Esophagus (tissue), 2 donors: ENCODE data around the gene PPIB. TPM values are rescaled to one million over a fixed set of nuclear protein-coding genes. Genes with fewer than 3 reads are reported as not detected.
"Not testable (repeated sequence)": the region's sequence is repeated elsewhere in the genome, so short reads cannot be mapped to it uniquely, and the experiment has no call there.

Experiments used
- H3K27ac ChIP-seq, 2 donors: one replicate each; pipeline ENCODE4 v1.5.1; 2013; ENCODE audit warnings: low read depth in 2 of 2, mild to moderate bottlenecking in 2 of 2, inconsistent platforms in 1 of 2, low read length in 1 of 2, moderate library complexity in 1 of 2
- H3K27me3 ChIP-seq, 2 donors: one replicate each; pipeline ENCODE4 v1.6.1; 2013; ENCODE audit warnings: low read length in 2 of 2, control low read depth in 1 of 2, mild to moderate bottlenecking in 1 of 2; ENCODE audit not compliant: insufficient read depth in 2 of 2, control insufficient read depth in 1 of 2
- H3K36me3 ChIP-seq, 2 donors: one replicate each; pipeline ENCODE4 v1.6.1; 2013; ENCODE audit warnings: low read length in 1 of 2; ENCODE audit not compliant: control insufficient read depth in 2 of 2, insufficient read depth in 2 of 2
- H3K4me1 ChIP-seq, 2 donors: one replicate each; pipeline ENCODE4 v1.6.1; 2013; ENCODE audit warnings: low read length in 1 of 2; ENCODE audit not compliant: control insufficient read depth in 2 of 2, insufficient read depth in 2 of 2
- H3K4me3 ChIP-seq, 2 donors: one replicate each; pipeline ENCODE4 v1.5.1; 2013; ENCODE audit warnings: low read length in 2 of 2, mild to moderate bottlenecking in 2 of 2, low read depth in 1 of 2, moderate library complexity in 1 of 2
- H3K9me3 ChIP-seq, 2 donors: one replicate each; pipeline ENCODE4 v1.6.1; 2013; ENCODE audit warnings: mild to moderate bottlenecking in 2 of 2, low read depth in 1 of 2, low read length in 1 of 2, moderate library complexity in 1 of 2; ENCODE audit not compliant: control insufficient read depth in 2 of 2, insufficient read depth in 1 of 2
- whole genome bisulfite sequencing, 2 donors: extraction: QIAGEN DNeasy Blood & Tissue Kit; methylation state at CpG; one replicate each; pipeline ENCODE4 v1.1.7; 2013; 5-methylcytosine and 5-hydroxymethylcytosine counted together
- polyA plus RNA-seq, 2 donors: library from polyadenylated mRNA; stranded (reverse); fragments of 200-250 nt; gene quantifications; one replicate each; pipeline ENCODE4 v1.2.3, GENCODE V29; 2013
- donor health status: healthy with polysubstance abuse.
- donor health status: Bipolar disorder and iron deficiency.

The PPIB gene
- polyA plus RNA-seq, 2 donors, result 392 to 441 TPM

DNA sequence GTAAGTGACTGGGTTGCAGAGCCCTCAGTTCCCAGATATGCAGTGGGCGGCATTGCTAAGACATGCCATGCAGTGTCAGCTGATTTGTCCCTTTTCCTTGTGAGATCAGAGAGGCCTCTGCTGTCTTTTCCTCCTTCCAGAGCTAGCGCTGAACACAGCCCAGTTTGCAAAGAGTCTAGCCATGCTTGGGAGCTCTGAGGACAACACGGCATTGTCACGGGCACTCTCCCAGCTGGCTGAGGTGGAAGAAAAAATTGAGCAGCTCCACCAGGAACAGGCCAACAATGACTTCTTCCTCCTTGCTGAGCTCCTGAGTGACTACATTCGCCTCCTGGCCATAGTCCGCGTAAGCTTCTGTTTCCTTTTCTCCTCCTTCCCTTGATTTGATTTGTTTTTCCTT lies 31.3 kb downstream of the PPIB start:
- 97% methylated on average over 7 of the region's 7 CpGs for WGBS, 2 donors
- no peaks in the 10 kb centered on the region for H3K27me3 ChIP-seq
- peaks cover 34 to 38% of the 10 kb centered on the region in 2 donors for H3K36me3 ChIP-seq
- peaks cover 0 to 4% of the 10 kb centered on the region in 2 donors for H3K4me1 ChIP-seq
- no peak overlapping the region for H3K4me3 ChIP-seq
- H3K27ac ChIP-seq, result peak overlapping the region in 1 of 2 donors; percentile 8
- no peaks in the 10 kb centered on the region for H3K9me3 ChIP-seq

DNA sequence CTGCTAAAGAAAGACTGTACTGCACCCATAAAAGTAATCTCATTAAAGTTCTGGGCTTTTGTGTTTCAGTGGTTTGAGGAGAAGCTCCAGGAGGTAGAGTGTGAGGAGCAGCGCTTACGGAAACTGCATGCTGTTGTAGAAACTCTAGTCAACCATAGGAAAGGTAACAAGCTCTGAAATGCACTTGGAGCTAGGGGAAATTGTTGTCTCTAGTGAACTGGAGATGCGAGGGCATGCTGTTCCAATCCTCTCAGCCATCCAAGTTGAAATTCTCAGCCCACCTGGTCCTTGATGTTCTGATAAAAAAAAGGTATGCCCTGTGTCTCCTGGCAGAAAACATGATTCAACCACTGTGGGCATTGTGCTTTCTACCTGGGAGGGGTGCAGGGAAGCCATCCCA lies 32.7 kb downstream of the PPIB start:
- H3K4me1 ChIP-seq, result peaks cover 0 to 4% of the 10 kb centered on the region in 2 donors
- no peak overlapping the region for H3K27ac ChIP-seq
- H3K36me3 ChIP-seq, result peaks cover 34 to 36% of the 10 kb centered on the region in 2 donors
- no peaks in the 10 kb centered on the region for H3K9me3 ChIP-seq
- WGBS, 2 donors, result 96 to 98% methylated on average over 3 of the region's 3 CpGs
- H3K4me3 ChIP-seq, result no peak overlapping the region
- H3K27me3 ChIP-seq, result no peaks in the 10 kb centered on the region

DNA sequence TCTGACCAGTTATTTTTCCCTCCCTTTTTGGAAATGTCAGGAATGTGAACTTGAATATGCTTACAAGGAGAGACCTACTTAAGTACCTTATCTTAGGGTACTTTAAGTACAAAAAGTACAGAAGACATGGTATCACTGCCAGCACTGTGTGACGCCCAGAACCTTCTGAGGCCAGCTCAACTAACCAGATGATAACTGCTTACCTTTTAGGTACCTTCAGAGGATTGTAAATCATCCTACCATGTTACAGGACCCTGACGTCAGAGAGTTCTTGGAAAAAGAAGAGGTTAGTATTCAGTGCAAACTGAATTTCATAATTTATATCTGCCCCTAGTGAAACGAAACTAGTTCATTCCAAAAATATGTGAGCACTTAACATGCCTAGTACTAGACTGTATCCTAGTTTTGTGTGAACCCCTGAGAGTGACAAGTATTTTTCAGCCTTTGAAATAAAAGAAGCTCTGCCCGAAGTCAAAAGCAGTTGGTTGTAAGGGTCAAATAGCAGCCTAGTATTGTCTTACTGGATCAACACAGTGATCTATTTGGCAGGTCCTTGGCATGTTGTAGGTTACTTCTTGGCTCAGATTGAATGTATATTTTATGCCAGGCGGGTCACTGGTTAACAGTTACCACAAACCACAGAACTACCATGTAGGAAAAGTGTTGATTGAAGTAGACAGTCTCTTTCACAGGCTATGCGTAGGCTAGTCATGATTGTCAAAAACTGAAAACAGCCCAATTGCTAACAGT lies 35.1 kb downstream of the PPIB start:
- no peaks in the 10 kb centered on the region for H3K4me1 ChIP-seq
- H3K4me3 ChIP-seq, result no peak overlapping the region
- no peaks in the 10 kb centered on the region for H3K27me3 ChIP-seq
- peaks cover 29 to 34% of the 10 kb centered on the region in 2 donors for H3K36me3 ChIP-seq
- 81 to 82% methylated on average over 6 of the region's 6 CpGs for WGBS, 2 donors
- no peak overlapping the region for H3K27ac ChIP-seq
- H3K9me3 ChIP-seq, result no peaks in the 10 kb centered on the region

DNA sequence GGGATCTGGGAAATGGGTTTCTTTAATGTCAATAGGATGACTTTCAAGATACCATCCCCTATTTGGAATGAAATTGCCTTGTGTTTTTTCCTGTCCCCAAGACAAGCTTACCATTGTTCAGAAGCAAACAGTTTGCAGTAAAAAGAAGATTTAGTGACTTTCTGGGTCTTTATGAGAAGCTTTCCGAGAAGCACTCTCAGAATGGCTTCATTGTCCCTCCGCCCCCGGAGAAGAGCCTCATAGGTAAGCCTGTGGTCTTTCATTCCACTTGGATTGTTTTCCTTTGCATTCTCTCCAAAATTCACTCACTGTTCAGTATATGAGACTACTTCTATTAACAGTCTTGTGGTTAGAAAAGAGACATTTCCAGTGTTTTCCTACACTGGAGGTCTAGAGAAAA lies 36.8 kb downstream of the PPIB start:
- Histone ChIP-seq H3K4me3 (no peak overlapping the region), H3K4me1 (no peaks in the 10 kb centered on the region), H3K9me3 (no peaks in the 10 kb centered on the region), H3K27me3 (no peaks in the 10 kb centered on the region), H3K27ac (no peak overlapping the region), H3K36me3 (peaks cover 22 to 23% of the 10 kb centered on the region in 2 donors)
- 84% methylated on average over 3 of the region's 3 CpGs for WGBS, 2 donors

DNA sequence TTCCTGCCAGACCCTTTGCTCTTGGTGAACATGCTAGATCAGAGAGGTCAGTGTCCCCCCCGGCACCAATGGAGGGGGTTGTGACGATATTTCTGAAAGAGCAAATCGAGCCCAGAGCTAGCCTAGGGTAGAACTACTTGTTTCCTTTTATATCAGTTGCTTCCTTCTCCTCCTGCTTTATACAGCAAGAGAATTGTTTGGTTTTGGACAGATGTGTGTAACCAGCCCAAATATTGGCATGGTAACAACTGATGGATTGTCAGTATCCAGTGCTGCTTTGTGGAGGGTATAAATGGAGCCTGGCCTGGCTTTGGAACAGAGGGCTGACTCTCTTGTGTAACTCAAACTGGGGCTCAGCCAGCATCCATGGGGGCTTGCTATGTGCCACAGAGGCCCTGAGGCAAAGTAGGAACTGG lies 39.9 kb downstream of the PPIB start:
- no peaks in the 10 kb centered on the region for H3K27me3 ChIP-seq

DNA sequence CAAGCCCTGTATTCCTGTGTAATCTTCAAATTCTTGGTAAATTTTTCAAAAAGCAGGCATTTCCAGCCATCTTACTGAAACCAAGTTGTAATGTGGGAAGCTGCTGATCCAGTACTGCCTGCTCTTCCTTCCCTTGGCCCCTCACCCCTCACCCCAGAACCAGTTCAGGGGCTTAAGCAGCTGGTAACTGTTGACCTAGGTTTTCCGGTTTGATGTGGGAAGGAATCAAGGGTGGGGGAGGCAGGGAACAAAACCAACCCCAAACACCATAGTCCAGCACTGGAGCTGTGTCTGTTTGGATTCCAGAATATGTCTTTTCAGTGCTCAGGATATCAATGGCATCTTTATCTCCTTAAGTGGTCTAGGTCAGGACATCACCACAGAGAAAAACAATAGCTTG lies 40.4 kb downstream of the PPIB start:
- WGBS, 2 donors, result 71 to 87% methylated on average over 1 of the region's 1 CpG
- Histone ChIP-seq H3K36me3 (peaks cover 13 to 20% of the 10 kb centered on the region in 2 donors), H3K4me1 (no peaks in the 10 kb centered on the region), H3K27me3 (no peaks in the 10 kb centered on the region), H3K27ac (no peak overlapping the region), H3K9me3 (no peaks in the 10 kb centered on the region), H3K4me3 (no peak overlapping the region)

More for the DNA sequence above, 39.9 kb downstream of the PPIB start:
- Histone ChIP-seq H3K4me3 (no peak overlapping the region), H3K27ac (no peak overlapping the region), H3K36me3 (peaks cover 13 to 22% of the 10 kb centered on the region in 2 donors), H3K9me3 (no peaks in the 10 kb centered on the region), H3K4me1 (no peaks in the 10 kb centered on the region)
- WGBS, 2 donors, result 91 to 93% methylated on average over 3 of the region's 3 CpGs

DNA sequence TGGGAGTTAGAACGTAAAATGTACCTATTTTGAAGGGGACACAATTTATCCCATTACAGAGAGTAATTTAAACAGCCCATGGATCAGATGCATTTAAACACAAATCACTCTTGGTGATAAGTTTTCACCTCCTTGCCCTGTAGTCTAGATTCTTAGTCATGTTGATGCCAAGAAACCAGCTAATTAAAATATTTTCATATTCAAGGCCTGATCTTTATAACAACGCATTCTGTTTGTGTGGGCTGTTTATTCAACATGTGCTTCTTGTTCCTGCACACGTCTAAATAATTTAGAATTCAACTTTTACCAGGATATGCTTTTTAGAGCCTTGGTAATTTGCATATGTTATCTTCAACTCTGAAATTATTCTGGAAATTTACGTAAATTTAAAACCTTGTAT lies 41.2 kb downstream of the PPIB start:
- 86 to 87% methylated on average over 4 of the region's 4 CpGs for WGBS, 2 donors
- Histone ChIP-seq H3K9me3 (no peaks in the 10 kb centered on the region), H3K36me3 (peaks cover 10 to 20% of the 10 kb centered on the region in 2 donors), H3K4me3 (no peak overlapping the region), H3K27me3 (no peaks in the 10 kb centered on the region), H3K27ac (no peak overlapping the region), H3K4me1 (no peaks in the 10 kb centered on the region)

DNA sequence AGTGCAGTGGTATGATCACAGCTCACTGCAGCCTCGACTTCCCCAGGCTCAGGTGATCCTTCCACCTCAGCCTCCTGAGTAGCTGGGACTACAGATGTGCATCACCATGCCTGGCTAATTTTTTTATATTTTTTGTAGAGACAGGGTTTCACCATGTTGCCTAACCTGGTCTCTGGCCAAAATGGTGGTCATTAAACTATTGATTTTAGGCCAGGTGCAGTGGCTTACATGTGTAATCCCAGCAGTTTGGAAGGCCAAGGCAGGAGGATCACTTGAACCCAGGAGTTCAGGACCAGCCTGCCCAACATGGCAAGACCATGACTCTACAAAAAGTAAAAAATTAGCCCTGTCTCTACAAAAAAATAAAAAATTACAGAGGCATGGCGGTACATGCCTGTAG lies 42.5 kb downstream of the PPIB start:
- WGBS, 2 donors, result 93 to 95% methylated on average over 2 of the region's 2 CpGs
- H3K4me1 ChIP-seq, H3K9me3 ChIP-seq, H3K4me3 ChIP-seq, H3K27ac ChIP-seq, H3K27me3 ChIP-seq: not testable (repeated sequence)
- peaks cover 10 to 24% of the 10 kb centered on the region in 2 donors for H3K36me3 ChIP-seq

DNA sequence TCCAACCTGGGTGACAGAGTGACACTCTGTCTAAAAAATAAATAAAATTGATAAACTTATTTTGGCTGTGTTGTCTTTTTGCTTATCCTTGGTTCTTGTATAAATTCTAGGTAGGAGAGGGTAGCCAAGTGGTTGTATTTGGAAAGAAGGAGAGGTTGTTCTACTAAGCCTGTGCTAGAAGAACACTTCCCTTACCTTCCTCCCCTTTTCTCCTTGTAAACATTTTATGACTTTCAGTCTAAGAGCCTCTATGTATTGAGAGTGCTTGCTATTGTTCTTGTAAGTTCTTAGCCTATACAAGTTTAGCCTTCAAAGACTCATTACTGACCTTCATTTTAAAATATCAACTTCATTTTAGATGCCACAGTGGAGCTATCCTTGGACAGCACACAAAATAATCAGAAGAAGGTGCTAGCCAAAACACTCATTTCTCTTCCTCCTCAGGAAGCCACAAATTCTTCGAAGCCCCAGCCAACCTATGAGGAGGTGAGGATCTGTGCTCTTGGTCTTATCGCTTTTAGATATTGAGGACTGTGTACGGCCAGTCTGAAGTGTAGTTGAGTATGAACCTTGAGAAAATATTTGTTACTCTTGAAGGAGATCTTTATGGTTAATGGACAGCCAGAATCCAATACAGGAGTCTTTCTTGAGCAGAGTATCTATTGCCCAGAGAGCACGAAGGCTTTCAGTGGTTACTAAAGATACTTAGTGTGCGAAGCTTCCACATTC lies 44.9 kb downstream of the PPIB start:
- no peak overlapping the region for H3K27ac ChIP-seq
- H3K4me1 ChIP-seq, result no peaks in the 10 kb centered on the region
- H3K4me3 ChIP-seq, result no peak overlapping the region
- H3K27me3 ChIP-seq, result no peaks in the 10 kb centered on the region
- 91 to 94% methylated on average over 5 of the region's 5 CpGs for WGBS, 2 donors
- peaks cover 13 to 22% of the 10 kb centered on the region in 2 donors for H3K36me3 ChIP-seq
- no peaks in the 10 kb centered on the region for H3K9me3 ChIP-seq
